ENCODE results near the gene NPIPB13. TPM values are rescaled to one million over a fixed set of nuclear protein-coding genes. Genes with fewer than 3 reads are reported as not detected.
"Not testable (repeated sequence)": the region's sequence is repeated elsewhere in the genome, so short reads cannot be mapped to it uniquely, and the experiment has no call there.

NPIPB13 gene
- 0.77 and 1.6 TPM in 2 replicates for total RNA-seq

- not testable (repeated sequence) for DNase-seq (ENCODE audit: low read depth in 2 of 2)
These were observed at the start of gene NPIPB13 for GRCh38 chr16:30248379-30248778. Gene NPIPB13, minus strand, starts transcription at chr16:30248479. Its CDS starts 2,906 bp downstream, at chr16:30245573.

DNA sequence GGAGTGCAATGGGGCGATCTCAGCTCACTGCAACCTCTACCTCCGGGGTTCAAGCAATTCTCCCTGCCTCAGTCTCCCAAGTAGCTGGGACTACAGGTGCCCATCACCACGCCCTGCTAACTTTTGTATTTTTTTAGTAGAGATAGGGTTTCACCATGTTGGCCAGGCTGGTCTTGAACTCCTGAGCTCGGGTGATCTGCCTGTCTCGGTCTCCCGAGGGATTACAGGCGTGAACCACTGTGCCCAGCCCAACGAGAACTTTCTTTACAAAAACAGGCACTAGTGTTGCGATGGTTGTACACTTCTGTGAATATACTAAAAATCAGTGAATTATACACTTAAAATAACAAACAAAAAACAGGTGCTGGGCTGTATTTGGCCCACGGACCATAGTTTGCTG lies 34.1 kb upstream of the NPIPB13 start:
- DNase-seq (ENCODE audit: low read depth in 2 of 2), result not testable (repeated sequence)

DNA sequence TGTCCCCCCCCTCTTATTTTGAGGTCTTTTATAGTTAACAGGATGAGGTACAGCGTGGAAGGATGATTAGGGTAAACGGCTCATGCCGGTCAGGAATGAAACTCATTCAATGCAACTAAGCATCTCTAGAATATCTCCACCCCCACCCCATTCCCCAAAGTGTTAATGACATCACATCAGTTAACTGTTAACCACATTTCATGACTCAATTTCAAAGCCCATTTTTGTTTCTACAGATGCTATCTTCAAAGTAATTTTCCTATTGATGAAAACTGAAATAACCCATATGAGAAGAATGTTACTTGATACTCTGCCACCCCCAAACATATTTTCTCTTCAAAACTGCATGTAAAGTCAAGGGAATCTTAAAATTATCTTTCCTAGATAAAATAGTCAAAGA lies 30.2 kb upstream of the NPIPB13 start:
- not testable (repeated sequence) for DNase-seq (ENCODE audit: low read depth in 2 of 2)

DNA sequence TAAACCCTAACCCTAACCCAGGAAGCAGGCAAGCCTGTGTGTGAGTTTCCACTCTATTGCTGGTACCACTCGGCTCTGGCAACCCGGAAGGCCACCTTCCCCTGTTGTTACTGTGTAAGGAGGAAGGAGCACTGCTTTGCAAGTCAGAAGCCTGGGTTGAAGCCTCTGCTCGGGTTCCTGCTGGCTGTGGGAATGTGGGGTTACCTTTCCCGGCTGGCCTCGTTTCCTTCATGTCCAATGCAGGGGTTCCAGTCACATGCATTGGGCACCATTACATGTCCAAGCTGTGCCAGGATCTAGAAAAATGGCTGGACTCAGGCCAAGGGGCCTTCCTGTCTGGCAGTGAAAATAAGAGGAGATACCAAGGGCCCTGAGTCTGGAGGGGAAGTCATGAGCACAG lies 31.2 kb downstream of the NPIPB13 start:
- DNase-seq (ENCODE audit: low read depth in 2 of 2), result not testable (repeated sequence)

GRCh38 chr16:30211414-30211813 lies 36.9 kb downstream of the NPIPB13 start:
- DNase-seq (ENCODE audit: low read depth in 2 of 2), result not testable (repeated sequence)

GRCh38 chr16:30209032-30209431 lies 39.2 kb downstream of the NPIPB13 start:
- DNase-seq (ENCODE audit: low read depth in 2 of 2), result not testable (repeated sequence)

DNA sequence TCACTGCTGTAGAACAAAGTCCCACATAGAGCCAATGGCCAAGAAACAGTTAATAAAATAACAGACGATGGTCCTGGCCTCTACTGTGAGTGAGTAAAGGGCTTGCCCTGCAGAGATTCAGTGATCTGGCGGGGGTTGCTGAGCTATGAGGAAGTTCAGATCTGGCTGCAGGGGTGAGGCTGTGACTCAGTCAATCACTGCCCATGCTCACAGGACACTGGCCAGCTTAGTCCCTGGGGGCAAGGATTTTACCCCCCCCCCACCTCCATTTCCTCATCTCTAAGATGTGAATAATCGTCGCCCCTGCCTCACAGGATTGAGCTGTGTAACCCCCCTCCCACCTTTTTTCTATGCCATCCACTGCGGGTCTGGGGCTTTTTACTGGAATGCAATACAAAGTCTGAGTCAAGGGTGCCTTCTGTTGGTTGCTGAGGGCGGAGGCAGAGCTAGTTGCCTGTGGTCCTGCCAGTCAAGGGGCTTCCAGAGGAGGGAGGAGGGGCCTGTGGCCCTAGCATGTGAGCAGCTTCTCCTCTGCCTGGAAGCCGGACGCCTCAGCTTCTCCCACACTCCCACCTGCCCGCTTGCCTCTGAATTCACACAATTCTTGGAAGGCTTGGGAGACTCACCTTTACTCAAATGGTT lies 41.1 kb downstream of the NPIPB13 start:
- not testable (repeated sequence) for DNase-seq (ENCODE audit: low read depth in 2 of 2)

GRCh38 chr16:30206252-30206651 lies 42.0 kb downstream of the NPIPB13 start:
- DNase-seq (ENCODE audit: low read depth in 2 of 2), result not testable (repeated sequence)

- not testable (repeated sequence) for DNase-seq (ENCODE audit: low read depth in 2 of 2)
These were observed 42.6 kb downstream of the NPIPB13 start for GRCh38 chr16:30205541-30206236.

- DNase-seq (ENCODE audit: low read depth in 2 of 2), result not testable (repeated sequence)
These were observed 48.5 kb downstream of the NPIPB13 start for GRCh38 chr16:30199608-30200343.

GRCh38 chr16:30199049-30199448 lies 49.2 kb downstream of the NPIPB13 start, which contains the start of gene SULT1A3:
Gene SULT1A3, plus strand, starts transcription at chr16:30199255. Its CDS starts 1,474 bp downstream, at chr16:30200729.
- not testable (repeated sequence) for DNase-seq (ENCODE audit: low read depth in 2 of 2)

Other genes starting within 250 kb of the NPIPB13 start
- gene DOC2A, start 237.5 kb downstream of the NPIPB13 start, total RNA-seq, result under 0.01 and 0.13 TPM in 2 replicates
- not detected in 2 replicates for gene C16orf92, start 225.3 kb downstream of the NPIPB13 start, total RNA-seq
- gene TLCD3B, start 217.2 kb downstream of the NPIPB13 start, total RNA-seq, result not detected in 2 replicates
- gene ALDOA, start 182.7 kb downstream of the NPIPB13 start, total RNA-seq, result 225 and 318 TPM in 2 replicates
- 214 and 244 TPM in 2 replicates for gene PPP4C, start 172.5 kb downstream of the NPIPB13 start, total RNA-seq
- under 0.01 and 0.13 TPM in 2 replicates for gene TBX6, start 156.6 kb downstream of the NPIPB13 start, total RNA-seq
- 13.0 and 27.9 TPM in 2 replicates for gene YPEL3, start 152.3 kb downstream of the NPIPB13 start, total RNA-seq
- gene GDPD3, start 134.9 kb downstream of the NPIPB13 start, total RNA-seq, result 0.51 and 1.4 TPM in 2 replicates
- gene MAPK3, start 125.3 kb downstream of the NPIPB13 start, total RNA-seq, result 33.4 and 60.2 TPM in 2 replicates
- gene CORO1A, start 64.9 kb downstream of the NPIPB13 start, total RNA-seq, result 1.1 and 2.4 TPM in 2 replicates
- gene BOLA2B, start 54.8 kb downstream of the NPIPB13 start, total RNA-seq, result 26.6 and 29.8 TPM in 2 replicates
- 52.4 and 73.0 TPM in 2 replicates for gene SLX1A, start 54.6 kb downstream of the NPIPB13 start, total RNA-seq
- 2.2 and 3.3 TPM in 2 replicates for gene SULT1A3, start 49.2 kb downstream of the NPIPB13 start, total RNA-seq
- gene CD2BP2, start 106.8 kb upstream of the NPIPB13 start, total RNA-seq, result 34.1 and 35.5 TPM in 2 replicates
- gene TBC1D10B, start 122.0 kb upstream of the NPIPB13 start, total RNA-seq, result 22.2 and 31.9 TPM in 2 replicates
- gene MYL11, start 126.3 kb upstream of the NPIPB13 start, total RNA-seq, result 0.64 TPM in 1 of 2 replicates, not detected in the other
- gene SEPTIN1, start 134.1 kb upstream of the NPIPB13 start, total RNA-seq, result under 0.01 and 0.38 TPM in 2 replicates
- 11.4 and 15.2 TPM in 2 replicates for gene ZNF48, start 146.9 kb upstream of the NPIPB13 start, total RNA-seq
- gene ZNF771, start 159.1 kb upstream of the NPIPB13 start, total RNA-seq, result 7.6 and 14.0 TPM in 2 replicates
- gene DCTPP1, start 181.6 kb upstream of the NPIPB13 start, total RNA-seq, result 80.9 and 89.8 TPM in 2 replicates
- gene SEPHS2, start 197.4 kb upstream of the NPIPB13 start, total RNA-seq, result 13.6 and 24.9 TPM in 2 replicates
- gene ITGAL, start 224.3 kb upstream of the NPIPB13 start, total RNA-seq, result not detected in 2 replicates